ENCODE results near the gene TEX101. TPM values are rescaled to one million over a fixed set of nuclear protein-coding genes. Genes with fewer than 3 reads are reported as not detected.
A peak's percentile ranks its signal among the peaks of the same experiment; 100 is the strongest.

TEX101 gene
- total RNA-seq, 1 donor from 2014 or later, result not detected

GRCh38 chr19:43467276-43467675 lies 52.6 kb downstream of the TEX101 start:
- DNase-seq (ENCODE audit: low read depth) (no peak), FAIRE-seq (no peak)
- Histone ChIP-seq H3K27me3 (ENCODE audit: control insufficient read depth, insufficient read depth, low read length) (no peaks in the 10 kb centered on the region), H3K4me3 (ENCODE audit: low read depth, low read length) (no peak overlapping the region), H3K36me3 (ENCODE audit: control insufficient read depth, insufficient read depth, low read length) (no peaks in the 10 kb centered on the region)
- no peak for TF ChIP-seq CTCF (IDR thresholded peaks at IDR 0.05; ENCODE audit: insufficient read depth, low read length, severe bottlenecking)

- Histone ChIP-seq H3K4me3 (ENCODE audit: low read depth, low read length) (no peak overlapping the region), H3K27me3 (ENCODE audit: control insufficient read depth, insufficient read depth, low read length) (no peaks in the 10 kb centered on the region), H3K36me3 (ENCODE audit: control insufficient read depth, insufficient read depth, low read length) (no peaks in the 10 kb centered on the region)
- FAIRE-seq, result no peak
- peak; percentile 68 for DNase-seq (ENCODE audit: low read depth)
- no peak for TF ChIP-seq CTCF (IDR thresholded peaks at IDR 0.05; ENCODE audit: insufficient read depth, low read length, severe bottlenecking)
Measured at GRCh38 chr19:43467730-43468129, 53.0 kb downstream of the TEX101 start.

Other genes starting within 250 kb of the TEX101 start
- not detected in 2 replicates for gene PSG5, start 228.4 kb upstream of the TEX101 start, total RNA-seq
- gene PSG4, start 209.3 kb upstream of the TEX101 start, total RNA-seq, result 0.26 TPM in 1 of 2 replicates, not detected in the other
- not detected in 2 replicates for gene PSG9, start 145.4 kb upstream of the TEX101 start, total RNA-seq
- 0.26 and 6.3 TPM in 2 replicates for gene CD177, start 61.2 kb upstream of the TEX101 start, total RNA-seq
- gene LYPD3, start 50.7 kb downstream of the TEX101 start, total RNA-seq, result 6.6 and 87.9 TPM in 2 replicates
- 7.9 and 32.3 TPM in 2 replicates for gene PHLDB3, start 89.9 kb downstream of the TEX101 start, total RNA-seq
- gene ETHE1, start 112.3 kb downstream of the TEX101 start, total RNA-seq, result 179 and 183 TPM in 2 replicates
- not detected in 2 replicates for gene ZNF575, start 118.3 kb downstream of the TEX101 start, total RNA-seq
- gene XRCC1, start 160.6 kb downstream of the TEX101 start, total RNA-seq, result 8.3 and 10.5 TPM in 2 replicates
- gene PINLYP, start 160.9 kb downstream of the TEX101 start, total RNA-seq, result 0.53 and 0.64 TPM in 2 replicates
- gene IRGQ, start 181.2 kb downstream of the TEX101 start, total RNA-seq, result 15.9 and 19.5 TPM in 2 replicates
- gene ZNF576, start 181.7 kb downstream of the TEX101 start, total RNA-seq, result 9.5 and 10.5 TPM in 2 replicates
- gene SRRM5, start 197.2 kb downstream of the TEX101 start, total RNA-seq, result not detected in 2 replicates
- gene ZNF428, start 204.7 kb downstream of the TEX101 start, total RNA-seq, result 14.5 and 19.3 TPM in 2 replicates
- 13.4 and 19.1 TPM in 2 replicates for gene CADM4, start 225.0 kb downstream of the TEX101 start, total RNA-seq

All from bronchial epithelial cell (primary cell).